ENCODE measurements around the gene MRPL37.

The MRPL37 gene

GRCh38 chr1:54173681-54174080, 26.3 kb upstream of the MRPL37 start:
- Histone ChIP-seq H3K27me3 (replicated peaks) (no peaks in the 10 kb centered on the region), H3K36me3 (replicated peaks) (no peaks in the 10 kb centered on the region), H3K4me3 (ENCODE audit: low read depth, low read length) (no peak overlapping the region), H3K27ac (no peak overlapping the region)
- no peak for TF ChIP-seq CTCF (IDR thresholded peaks at IDR 0.05; ENCODE audit: low read depth, low read length, missing control alignments)
- in situ Hi-C loops (cut with HindIII; ENCODE audit: low pct_ligation_motif_present, low sequenced_read_pairs): no loop called here
- no peak for DNase-seq

GRCh38 chr1:54174106-54174505, 25.9 kb upstream of the MRPL37 start:
- in situ Hi-C loops (cut with HindIII; ENCODE audit: low pct_ligation_motif_present, low sequenced_read_pairs): no loop called here
- DNase-seq: no peak
- no peak overlapping the region for H3K27ac ChIP-seq
- no peaks in the 10 kb centered on the region for H3K36me3 ChIP-seq (replicated peaks)
- TF ChIP-seq CTCF (IDR thresholded peaks at IDR 0.05; ENCODE audit: low read depth, low read length, missing control alignments): no peak
- H3K4me3 ChIP-seq (ENCODE audit: low read depth, low read length): no peak overlapping the region
- H3K27me3 ChIP-seq (replicated peaks): no peaks in the 10 kb centered on the region

GRCh38 chr1:54176621-54177327, 23.2 kb upstream of the MRPL37 start:
- no peaks in the 10 kb centered on the region for H3K36me3 ChIP-seq (replicated peaks)
- H3K27ac ChIP-seq: no peak overlapping the region
- no peaks in the 10 kb centered on the region for H3K27me3 ChIP-seq (replicated peaks)
- TF ChIP-seq CTCF (IDR thresholded peaks at IDR 0.05; ENCODE audit: low read depth, low read length, missing control alignments): no peak
- DNase-seq: no peak
- H3K4me3 ChIP-seq (ENCODE audit: low read depth, low read length): no peak overlapping the region
- in situ Hi-C loops (cut with HindIII; ENCODE audit: low pct_ligation_motif_present, low sequenced_read_pairs): no loop called here

GRCh38 chr1:54177726-54178125, 22.2 kb upstream of the MRPL37 start:
- H3K4me3 ChIP-seq (ENCODE audit: low read depth, low read length): no peak overlapping the region
- no peak for TF ChIP-seq CTCF (IDR thresholded peaks at IDR 0.05; ENCODE audit: low read depth, low read length, missing control alignments)
- no peaks in the 10 kb centered on the region for H3K36me3 ChIP-seq (replicated peaks)
- no peak for DNase-seq
- H3K27ac ChIP-seq: no peak overlapping the region
- H3K27me3 ChIP-seq (replicated peaks): no peaks in the 10 kb centered on the region
- in situ Hi-C loops (cut with HindIII; ENCODE audit: low pct_ligation_motif_present, low sequenced_read_pairs): no loop called here

- Histone ChIP-seq H3K27ac (no peak overlapping the region), H3K4me3 (ENCODE audit: low read depth, low read length) (no peak overlapping the region), H3K36me3 (replicated peaks) (no peaks in the 10 kb centered on the region), H3K27me3 (replicated peaks) (no peaks in the 10 kb centered on the region)
- no peak for DNase-seq
- in situ Hi-C loops (cut with HindIII; ENCODE audit: low pct_ligation_motif_present, low sequenced_read_pairs): no loop called here
- no peak for TF ChIP-seq CTCF (IDR thresholded peaks at IDR 0.05; ENCODE audit: low read depth, low read length, missing control alignments)
Observed at GRCh38 chr1:54178296-54179070, 21.5 kb upstream of the MRPL37 start.
